Dedifferentiated amniotic fluid mesenchymal stem cell (primary cell): Measurements from ENCODE around the gene ASAP2.

ENCODE experiments used
- DNase-seq: peaks from one replicate; pipeline ENCODE4 v3.0.0-alpha.2; 2016; ENCODE audit errors: extremely low spot score

ASAP2 gene

DNA sequence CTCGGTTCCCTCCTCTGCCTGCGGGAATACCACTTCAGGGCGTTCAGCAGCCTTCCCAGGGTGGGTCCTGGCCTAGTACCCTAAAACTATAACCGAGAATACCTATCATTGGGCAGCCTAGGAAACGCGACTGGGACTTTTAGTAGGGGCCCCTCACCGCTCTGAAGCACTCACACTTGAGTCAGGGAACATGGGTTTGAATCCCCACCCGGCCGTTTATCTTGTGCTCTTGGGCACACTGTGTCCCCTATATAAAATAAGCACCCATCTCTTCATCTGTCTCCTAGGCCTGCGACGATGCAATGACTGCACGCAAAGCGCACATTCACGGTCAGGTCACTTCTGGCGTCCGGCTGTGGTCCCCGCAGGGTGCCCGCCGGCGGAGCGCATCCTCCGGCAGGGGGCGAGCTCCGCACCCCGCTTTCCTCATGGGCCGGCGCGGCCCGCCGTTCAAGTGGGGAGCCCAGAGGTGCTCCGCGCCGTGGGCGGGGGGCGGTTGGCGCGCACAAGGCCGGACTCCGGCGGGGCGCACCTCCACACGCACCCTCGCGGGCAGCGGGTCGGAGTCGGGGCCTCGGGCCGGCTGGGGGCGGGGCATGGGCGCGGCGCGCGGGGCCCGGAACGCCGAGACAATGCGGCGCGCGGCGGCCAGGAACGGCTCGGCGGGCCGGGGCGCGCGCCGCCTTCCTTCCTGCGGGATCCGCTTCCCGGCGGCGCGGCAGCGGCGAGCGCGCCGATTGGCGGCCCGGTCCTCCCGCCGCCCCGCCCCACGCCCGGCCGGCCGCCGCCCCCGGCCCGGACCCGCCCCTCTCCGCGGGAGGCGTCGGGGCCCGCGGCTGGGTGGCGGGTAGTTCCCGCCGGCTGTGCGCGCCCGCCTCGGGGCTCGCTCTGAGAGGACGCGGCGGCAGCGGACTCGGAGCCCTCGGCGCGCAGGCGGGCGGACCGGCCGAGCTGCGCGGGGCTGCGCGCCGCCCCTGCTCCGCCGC is at the start of gene ASAP2:
Gene ASAP2 (plus strand): TSS at position 850 of the 986 bp plus-strand sequence. CDS start 293 bp downstream, outside the sequence.
- peak; percentile 32 for DNase-seq

GRCh38 chr2:9158786-9159779 is 47.5 kb upstream of the ASAP2 start:
- DNase-seq: no peak

DNA sequence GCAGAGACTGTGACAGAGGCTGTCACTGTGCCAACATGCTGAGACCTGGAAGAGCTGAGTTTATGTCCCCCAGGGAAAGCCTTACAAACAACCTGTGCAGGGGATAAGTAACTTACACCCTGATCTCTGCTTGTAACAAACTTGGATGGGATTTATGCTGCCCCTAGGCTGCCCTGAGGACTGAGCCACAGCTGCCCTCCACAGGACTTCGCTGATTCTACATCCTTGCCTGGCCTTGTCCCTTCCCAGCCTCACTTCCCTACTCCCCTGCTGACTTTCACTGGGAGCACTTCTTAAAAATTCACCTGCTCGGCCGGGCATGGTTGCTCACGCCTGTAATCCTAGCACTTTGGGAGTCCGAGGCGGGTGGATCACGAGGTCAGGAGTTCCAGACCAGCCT is 45.9 kb upstream of the ASAP2 start:
- no peak for DNase-seq

GRCh38 chr2:9162841-9163240 is 43.8 kb upstream of the ASAP2 start:
- DNase-seq: no peak

- peak; percentile 81 for DNase-seq
Measured at GRCh38 chr2:9163306-9164111, 43.1 kb upstream of the ASAP2 start.

DNA sequence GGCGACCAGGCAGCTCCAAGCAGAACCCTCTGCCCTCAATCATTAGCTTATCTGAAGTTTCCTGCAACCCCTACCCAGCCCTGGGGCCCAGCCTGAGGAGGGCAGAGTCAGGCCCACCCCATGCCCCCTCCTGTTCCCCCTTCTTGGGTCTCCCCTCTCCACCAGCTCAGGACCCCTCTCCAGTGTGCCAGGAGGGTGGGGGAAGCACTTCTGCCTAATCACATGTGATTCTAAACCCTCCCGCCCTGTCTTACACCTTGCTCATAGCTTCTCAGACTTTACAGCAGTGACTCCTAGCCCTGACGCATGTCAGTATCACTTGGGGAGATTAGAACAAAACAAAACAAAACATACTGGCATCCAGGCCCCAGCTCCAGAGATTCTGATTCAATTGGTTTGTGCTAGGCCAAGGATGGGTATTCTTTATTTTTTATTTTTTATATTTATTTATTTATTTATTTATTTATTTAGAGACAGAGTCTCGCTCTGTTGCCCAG is 42.5 kb upstream of the ASAP2 start:
- DNase-seq: no peak

DNA sequence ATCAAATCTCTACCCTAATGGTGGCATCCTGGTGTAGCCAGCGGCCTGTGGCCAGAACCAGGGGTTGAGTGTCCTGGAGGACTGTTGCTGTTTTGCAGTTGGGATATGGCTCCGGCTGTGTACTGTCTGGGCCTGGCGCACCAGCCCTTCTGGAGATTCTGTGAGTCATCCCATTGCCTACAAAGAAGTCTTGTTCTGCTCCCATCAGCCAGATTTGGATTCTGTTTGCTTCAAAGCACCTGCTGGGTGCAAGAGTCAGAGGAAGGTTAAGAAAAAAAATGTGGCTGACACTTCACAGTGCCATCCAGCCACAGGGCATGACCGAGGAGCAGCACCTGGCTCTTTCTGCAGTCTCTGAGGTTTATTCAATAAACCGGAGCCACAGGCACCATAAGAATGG is 41.0 kb upstream of the ASAP2 start:
- DNase-seq: no peak

DNA sequence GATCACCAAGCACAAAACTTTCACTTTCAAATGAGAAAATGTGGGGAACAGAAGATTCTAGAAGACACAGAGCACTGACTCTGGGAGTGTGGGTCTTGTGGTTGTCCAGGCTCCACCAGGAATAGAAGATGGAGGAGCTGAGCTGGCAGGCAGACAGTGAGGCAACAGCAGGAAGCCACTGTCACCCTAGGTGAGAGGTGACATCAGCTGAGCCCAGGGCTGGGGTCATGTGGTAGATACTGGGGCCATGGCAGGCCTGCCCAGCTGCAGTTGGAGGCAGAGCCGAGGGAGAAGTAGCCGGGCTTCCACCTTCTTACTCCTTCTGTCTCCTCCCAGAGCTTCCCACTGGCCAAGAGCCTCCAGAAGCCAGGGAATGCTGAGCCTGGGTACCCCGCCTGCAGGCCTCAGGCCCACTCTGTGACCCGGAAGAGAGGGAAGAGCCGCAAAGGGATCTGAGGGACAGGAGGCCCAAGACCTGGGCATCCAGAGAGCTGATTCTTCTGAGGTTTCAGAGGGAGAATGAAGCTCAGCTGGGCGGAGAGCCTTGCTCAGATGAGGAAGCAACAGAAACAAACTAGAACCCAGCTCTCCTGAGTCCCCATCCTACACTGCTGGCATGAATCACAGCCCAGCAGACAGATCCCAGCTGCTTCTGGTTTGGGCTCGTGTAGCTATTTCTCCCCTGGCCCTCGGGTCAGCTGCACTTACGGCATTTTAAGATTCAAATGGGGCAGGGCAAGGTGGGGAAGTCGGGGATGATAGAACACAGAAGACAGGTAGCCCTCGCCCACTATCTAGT is 39.8 kb upstream of the ASAP2 start:
- no peak for DNase-seq

DNA sequence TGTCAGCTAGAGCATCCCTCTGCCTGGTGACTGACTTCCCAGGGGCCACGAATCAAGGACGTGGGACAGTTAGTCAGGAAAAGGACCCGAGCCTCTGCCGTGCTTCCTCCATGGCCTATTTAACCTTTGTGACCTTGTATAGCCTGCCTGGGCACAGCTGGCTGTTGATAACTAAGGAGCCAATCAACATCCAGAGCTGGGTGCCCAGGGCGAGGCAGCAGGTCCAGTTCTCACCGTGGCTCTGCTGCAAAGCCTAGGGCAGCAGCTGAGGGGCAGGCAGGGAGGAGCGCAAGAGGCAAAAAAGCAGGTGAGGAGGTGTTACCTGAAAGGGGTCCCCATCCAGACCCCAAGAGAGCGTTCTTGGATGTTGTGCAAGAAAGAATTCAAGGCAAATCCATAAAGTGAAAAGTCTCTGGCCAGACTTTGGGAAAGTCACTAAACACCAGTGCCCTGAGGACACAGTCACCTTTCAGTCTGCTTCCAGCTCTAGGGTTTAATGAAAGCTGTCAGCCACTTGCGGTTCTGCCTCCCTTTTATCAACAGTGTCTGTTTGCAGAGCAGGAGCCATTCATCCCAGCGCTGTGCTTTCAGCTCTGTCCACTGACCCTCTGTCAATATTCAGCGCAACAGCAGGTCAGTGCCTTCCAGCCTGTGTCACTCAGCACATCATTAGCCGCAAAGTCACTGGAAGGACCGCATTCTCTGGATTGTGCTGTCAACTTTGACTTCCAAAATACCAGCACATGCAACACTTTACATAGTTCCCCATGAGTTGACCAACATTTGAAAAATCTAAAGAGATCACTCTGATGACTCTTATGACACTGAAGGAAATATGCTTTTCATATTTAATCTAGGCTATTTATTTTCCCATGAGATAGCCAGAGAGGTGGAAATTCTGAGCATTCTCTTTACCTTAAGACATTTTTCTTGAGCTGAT is 38.6 kb upstream of the ASAP2 start:
- DNase-seq: no peak

DNA sequence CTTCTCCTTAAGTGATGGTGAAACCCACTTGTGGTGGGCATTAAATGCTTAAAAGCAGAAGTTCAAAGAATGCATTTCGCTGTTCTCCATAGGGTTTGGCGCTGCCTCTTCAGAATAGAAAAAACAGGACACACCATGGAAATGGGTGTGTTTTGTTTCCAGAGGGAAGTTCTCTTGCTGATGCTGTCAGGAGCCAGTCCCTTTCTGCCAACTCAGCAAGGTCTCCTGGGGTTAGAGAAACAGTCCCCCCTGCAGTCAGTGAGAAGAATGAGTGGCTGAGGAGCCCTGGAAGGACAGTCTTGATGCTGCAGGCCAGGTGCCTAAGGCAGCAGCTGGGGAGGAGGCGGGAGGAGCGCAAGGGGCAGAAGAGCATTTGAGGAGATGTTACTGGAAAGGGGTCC is 37.8 kb upstream of the ASAP2 start:
- DNase-seq: no peak

- no peak for DNase-seq
Measured at GRCh38 chr2:9169349-9170107, 37.1 kb upstream of the ASAP2 start.

DNA sequence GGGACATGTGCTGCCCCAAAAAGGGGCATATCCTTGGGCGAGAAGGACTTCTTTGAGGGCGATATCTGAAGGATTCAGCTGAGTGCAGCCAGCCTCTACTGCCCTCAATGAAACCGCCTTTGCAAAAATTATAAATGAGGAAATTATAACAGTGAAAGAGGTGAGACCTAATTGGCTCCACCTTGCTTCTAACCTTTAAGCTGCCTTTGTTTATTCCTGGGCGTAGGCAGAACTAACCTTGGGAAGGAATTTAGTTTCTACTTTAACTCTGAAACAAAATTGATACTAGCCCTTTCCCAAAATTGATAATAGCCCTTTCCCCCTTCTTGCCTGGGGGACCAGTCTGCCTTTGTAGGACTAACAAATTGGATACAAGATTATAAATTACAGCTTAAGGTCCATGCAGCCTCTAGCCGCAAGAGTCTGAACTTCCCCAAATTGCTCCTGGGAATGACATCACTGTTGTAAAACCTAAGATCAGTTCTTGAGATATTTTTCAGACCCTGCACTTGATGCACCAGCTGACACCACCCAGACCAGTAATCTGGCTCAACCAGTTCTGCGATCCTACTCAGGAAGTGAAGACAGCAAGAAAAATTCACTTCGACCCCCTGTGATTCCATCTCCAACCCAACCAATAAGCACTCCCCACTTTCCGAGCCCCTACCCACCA is 36.0 kb upstream of the ASAP2 start:
- no peak for DNase-seq

GRCh38 chr2:9174771-9175437 is 31.7 kb upstream of the ASAP2 start:
- peak; percentile 92 for DNase-seq

DNA sequence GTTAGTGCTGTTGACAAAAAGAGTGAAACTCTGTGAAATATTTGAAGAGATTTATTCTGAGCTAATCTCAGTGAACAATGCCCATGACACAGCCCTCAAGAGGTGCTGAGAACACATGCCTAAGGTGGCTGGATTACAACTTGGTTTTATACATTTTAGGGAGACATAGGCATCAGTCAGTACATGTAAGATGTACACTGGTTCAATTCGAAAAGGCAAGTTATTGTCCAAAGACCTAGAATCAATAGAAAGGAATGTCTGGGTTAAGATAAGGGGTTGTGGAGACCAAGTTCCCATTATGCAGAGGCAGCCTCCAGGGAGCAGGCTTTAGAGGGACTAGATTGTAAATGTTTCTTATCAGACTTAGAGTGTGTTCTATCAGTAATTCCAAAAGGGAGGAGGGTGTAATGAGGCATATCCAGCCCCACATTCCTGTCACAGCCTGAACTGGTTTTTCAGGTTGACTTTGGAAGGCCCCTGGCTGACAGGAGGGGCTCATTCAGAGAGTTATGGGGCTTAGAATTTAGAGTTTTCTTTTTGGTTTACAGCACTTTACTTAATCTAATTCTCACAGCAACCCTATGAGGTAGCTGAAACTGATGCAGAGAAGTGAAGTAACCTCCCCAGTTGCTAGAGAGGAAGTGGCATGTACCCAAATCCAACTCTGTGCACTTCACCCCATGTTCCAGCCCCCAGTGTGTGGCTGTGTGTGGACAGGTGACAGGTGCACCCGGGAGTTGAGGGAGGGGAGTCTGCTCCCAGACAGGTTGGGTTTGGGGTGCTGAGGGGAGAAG is 28.3 kb upstream of the ASAP2 start:
- DNase-seq: no peak

DNA sequence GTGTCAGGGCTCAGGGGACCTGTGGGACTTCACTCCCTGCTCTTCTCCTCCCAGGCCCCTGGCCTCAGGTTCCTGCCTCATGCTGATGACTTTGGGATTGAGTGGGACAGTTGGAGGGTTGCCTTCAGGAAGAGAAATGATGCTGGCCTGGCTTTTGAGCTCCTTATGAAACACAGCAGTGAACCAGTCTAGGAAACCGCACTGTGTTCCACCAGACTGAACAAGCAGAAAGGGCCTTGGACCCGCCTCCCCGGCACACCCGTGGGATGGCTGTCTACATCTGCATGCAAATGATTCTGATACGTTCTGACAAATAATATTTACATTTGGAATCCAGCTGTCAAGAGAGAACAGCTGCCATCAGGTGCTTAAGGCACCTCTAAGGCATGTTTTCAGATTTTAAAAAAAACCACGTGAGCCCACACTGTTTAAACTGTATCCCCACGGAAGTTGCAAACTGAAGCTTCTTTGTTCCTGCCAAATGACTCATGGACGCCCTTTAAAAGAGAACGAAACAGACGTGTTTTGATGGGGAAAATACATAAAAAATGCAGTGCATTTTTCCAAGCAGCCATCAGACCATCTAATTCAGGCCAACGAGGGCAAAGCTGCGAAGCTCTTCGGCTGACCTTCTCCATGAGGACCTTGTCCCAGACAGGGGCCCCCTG is 27.6 kb upstream of the ASAP2 start:
- peak; percentile 76 for DNase-seq
